Astrocyte (in vitro differentiated cells and primary cell): ENCODE data around the gene SERPINE1. TPM values are rescaled to one million over a fixed set of nuclear protein-coding genes. Genes with fewer than 3 reads are reported as not detected.

Source experiments
- DNase-seq: peaks from one replicate; pipeline ENCODE4 v3.0.0-alpha.2; 2010; ENCODE audit warnings: low read depth
- FAIRE-seq: peaks from 2 replicates; lab custom pipeline; 2011; peaks lifted over from hg19 to GRCh38; lab: Jason Lieb, UNC
- H2AFZ ChIP-seq: 2 replicates; pipeline ENCODE4 v1.6.0; 2012; ENCODE audit warnings: low read depth, low read length, inconsistent platforms
- H3K27ac ChIP-seq: 2 replicates; pipeline ENCODE4 v1.5.1; 2011; ENCODE audit warnings: low read depth, low read length, inconsistent platforms
- H3K27me3 ChIP-seq: 2 replicates; pipeline ENCODE4 v1.6.0; 2011; ENCODE audit warnings: low read length, inconsistent platforms; ENCODE audit not compliant: insufficient read depth
- H3K36me3 ChIP-seq: 2 replicates; pipeline ENCODE4 v1.5.1; 2011; ENCODE audit warnings: low read length, inconsistent platforms; ENCODE audit not compliant: insufficient read depth
- H3K4me1 ChIP-seq: 2 replicates; pipeline ENCODE4 v1.5.1; 2011; ENCODE audit warnings: low read length, inconsistent platforms; ENCODE audit not compliant: insufficient read depth
- H3K4me2 ChIP-seq: 2 replicates; pipeline ENCODE4 v1.6.0; 2012; ENCODE audit warnings: low read length, inconsistent platforms
- H3K4me3 ChIP-seq: 2 replicates; pipeline ENCODE4 v1.5.1; 2011; ENCODE audit warnings: low read depth, mild to moderate bottlenecking, low read length, inconsistent platforms; ENCODE audit not compliant: insufficient read depth
- H3K79me2 ChIP-seq: 2 replicates; pipeline ENCODE4 v1.6.0; 2012; ENCODE audit warnings: mild to moderate bottlenecking, low read length, inconsistent platforms; ENCODE audit not compliant: insufficient read depth
- H3K9ac ChIP-seq: 2 replicates; pipeline ENCODE4 v1.6.0; 2012; ENCODE audit warnings: mild to moderate bottlenecking, low read length, inconsistent platforms
- H3K9me3 ChIP-seq: 2 replicates; pipeline ENCODE4 v1.5.1; 2012; ENCODE audit warnings: low read depth, mild to moderate bottlenecking, low read length, inconsistent platforms; ENCODE audit not compliant: insufficient read depth
- H4K20me1 ChIP-seq: 2 replicates; pipeline ENCODE4 v1.6.0; 2012; ENCODE audit warnings: low read length, inconsistent platforms; ENCODE audit not compliant: insufficient read depth
- H3K27ac Mint-ChIP-seq: one replicate; pipeline ENCODE4 v1.8.0; 2021; ENCODE audit warnings: mild to moderate bottlenecking, mixed read lengths; ENCODE audit not compliant: unreplicated experiment
- H3K27me3 Mint-ChIP-seq: one replicate; pipeline ENCODE4 v1.8.0; 2021; ENCODE audit warnings: low read depth, mixed read lengths; ENCODE audit not compliant: unreplicated experiment
- H3K36me3 Mint-ChIP-seq: one replicate; pipeline ENCODE4 v1.8.0; 2021; ENCODE audit warnings: low read depth, mixed read lengths; ENCODE audit not compliant: unreplicated experiment
- H3K4me1 Mint-ChIP-seq: one replicate; pipeline ENCODE4 v1.8.0; 2021; ENCODE audit warnings: low read depth, mixed read lengths; ENCODE audit not compliant: unreplicated experiment
- H3K4me3 Mint-ChIP-seq: one replicate; pipeline ENCODE4 v1.8.0; 2021; ENCODE audit warnings: mild to moderate bottlenecking, moderate library complexity, mixed read lengths; ENCODE audit not compliant: unreplicated experiment
- H3K9me3 Mint-ChIP-seq: one replicate; pipeline ENCODE4 v1.8.0; 2021; ENCODE audit warnings: mild to moderate bottlenecking, mixed read lengths; ENCODE audit not compliant: unreplicated experiment
- EZH2 ChIP-seq: IDR thresholded peaks from 2 replicates; pipeline ENCODE4 v1.6.1; 2012; ENCODE audit warnings: mild to moderate bottlenecking, low read length, inconsistent platforms; ENCODE audit not compliant: insufficient read depth
- total RNA-seq: library from RNA; stranded (reverse); gene quantifications from 2 replicates; pipeline ENCODE4 v1.2.1, GENCODE V29; 2021
- TF ChIP-seq, protein P1 (sequence below): IDR thresholded peaks from 2 replicates; pipeline ENCODE4 v1.5.1; 2011; ENCODE audit warnings: low read depth, mild to moderate bottlenecking, inconsistent platforms, low read length, moderate library complexity; ENCODE audit not compliant: insufficient read depth

The SERPINE1 gene
- total RNA-seq, 1 donor from 2014 or later: 1,496 TPM

DNA sequence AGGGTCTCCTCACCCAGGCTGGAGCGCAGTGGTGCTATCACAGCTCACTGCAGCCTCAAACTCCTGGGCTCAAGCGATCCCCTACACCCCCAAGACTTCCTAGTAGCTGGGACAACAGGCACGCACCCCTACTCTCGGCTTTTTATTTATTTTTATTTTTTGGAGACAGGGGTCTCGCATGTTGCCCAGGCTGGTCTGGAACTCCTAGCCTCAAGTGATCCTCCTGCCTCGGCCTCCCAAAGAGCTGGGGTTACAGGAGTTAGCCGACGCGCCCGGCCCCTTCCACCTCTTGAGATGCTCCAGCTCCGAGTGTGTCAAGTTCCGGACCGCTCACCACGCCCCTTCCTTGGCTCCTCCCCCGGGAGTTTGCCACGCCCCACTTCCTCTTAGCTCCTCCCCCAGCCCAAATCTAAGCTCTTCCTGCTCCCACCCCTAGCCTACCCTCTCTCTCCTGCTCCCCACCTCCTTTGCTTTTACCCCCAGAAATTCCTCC, 46.9 kb downstream of the SERPINE1 start:
- H3K9me3 Mint-ChIP-seq: peaks cover 11% of the 10 kb centered on the region
- H3K36me3 ChIP-seq: no peaks in the 10 kb centered on the region
- H3K9ac ChIP-seq: no peak overlapping the region
- FAIRE-seq (no peak), DNase-seq (no peak)
- H3K27ac Mint-ChIP-seq: no peak overlapping the region
- peaks cover 23% of the 10 kb centered on the region for H3K4me1 Mint-ChIP-seq
- peaks cover 79% of the 10 kb centered on the region for H3K27me3 ChIP-seq
- peaks cover 6% of the 10 kb centered on the region for H3K9me3 ChIP-seq
- peak overlapping the region; percentile 75 for H3K4me2 ChIP-seq
- H3K79me2 ChIP-seq: no peaks in the 10 kb centered on the region
- no peaks in the 10 kb centered on the region for H3K36me3 Mint-ChIP-seq
- TF ChIP-seq EZH2: no peak
- TF ChIP-seq, protein P1, sequence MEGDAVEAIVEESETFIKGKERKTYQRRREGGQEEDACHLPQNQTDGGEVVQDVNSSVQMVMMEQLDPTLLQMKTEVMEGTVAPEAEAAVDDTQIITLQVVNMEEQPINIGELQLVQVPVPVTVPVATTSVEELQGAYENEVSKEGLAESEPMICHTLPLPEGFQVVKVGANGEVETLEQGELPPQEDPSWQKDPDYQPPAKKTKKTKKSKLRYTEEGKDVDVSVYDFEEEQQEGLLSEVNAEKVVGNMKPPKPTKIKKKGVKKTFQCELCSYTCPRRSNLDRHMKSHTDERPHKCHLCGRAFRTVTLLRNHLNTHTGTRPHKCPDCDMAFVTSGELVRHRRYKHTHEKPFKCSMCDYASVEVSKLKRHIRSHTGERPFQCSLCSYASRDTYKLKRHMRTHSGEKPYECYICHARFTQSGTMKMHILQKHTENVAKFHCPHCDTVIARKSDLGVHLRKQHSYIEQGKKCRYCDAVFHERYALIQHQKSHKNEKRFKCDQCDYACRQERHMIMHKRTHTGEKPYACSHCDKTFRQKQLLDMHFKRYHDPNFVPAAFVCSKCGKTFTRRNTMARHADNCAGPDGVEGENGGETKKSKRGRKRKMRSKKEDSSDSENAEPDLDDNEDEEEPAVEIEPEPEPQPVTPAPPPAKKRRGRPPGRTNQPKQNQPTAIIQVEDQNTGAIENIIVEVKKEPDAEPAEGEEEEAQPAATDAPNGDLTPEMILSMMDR: no peak
- H2AFZ ChIP-seq: no peak overlapping the region
- H4K20me1 ChIP-seq: peaks cover 10% of the 10 kb centered on the region
- H3K27me3 Mint-ChIP-seq: peaks cover 73% of the 10 kb centered on the region
- H3K4me3 Mint-ChIP-seq: no peak overlapping the region
- no peak overlapping the region for H3K27ac ChIP-seq
- H3K4me3 ChIP-seq: no peak overlapping the region
- peaks cover 34% of the 10 kb centered on the region for H3K4me1 ChIP-seq

DNA sequence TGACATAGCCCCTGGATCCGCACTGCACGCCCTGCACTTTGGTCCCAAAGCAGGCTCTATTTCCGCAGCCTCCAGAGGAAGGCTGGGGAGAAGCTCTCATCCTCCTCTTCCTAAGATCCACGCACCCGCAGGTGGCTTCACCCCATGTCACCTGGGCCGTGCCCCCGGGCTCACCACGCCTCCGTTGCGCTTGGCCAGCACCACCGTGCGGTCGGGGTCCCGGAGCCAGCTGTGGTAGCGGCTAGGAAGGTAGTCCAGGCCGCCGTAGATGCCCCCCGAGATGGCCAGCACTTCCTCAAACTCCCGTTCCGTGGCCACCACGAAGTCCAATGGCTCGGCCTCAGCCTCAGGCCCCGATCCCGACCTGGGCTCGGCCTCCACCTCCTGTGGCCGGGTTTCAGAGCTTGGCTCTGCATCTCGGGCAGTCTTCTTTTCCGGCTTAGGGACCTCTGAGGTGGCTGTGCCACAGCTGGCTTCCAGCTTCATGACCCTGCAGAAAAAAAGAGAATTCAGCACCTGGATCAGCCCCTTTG, 47.5 kb downstream of the SERPINE1 start:
- Histone ChIP-seq H2AFZ (no peak overlapping the region), H3K4me3 (no peak overlapping the region)
- no peak for FAIRE-seq

DNA sequence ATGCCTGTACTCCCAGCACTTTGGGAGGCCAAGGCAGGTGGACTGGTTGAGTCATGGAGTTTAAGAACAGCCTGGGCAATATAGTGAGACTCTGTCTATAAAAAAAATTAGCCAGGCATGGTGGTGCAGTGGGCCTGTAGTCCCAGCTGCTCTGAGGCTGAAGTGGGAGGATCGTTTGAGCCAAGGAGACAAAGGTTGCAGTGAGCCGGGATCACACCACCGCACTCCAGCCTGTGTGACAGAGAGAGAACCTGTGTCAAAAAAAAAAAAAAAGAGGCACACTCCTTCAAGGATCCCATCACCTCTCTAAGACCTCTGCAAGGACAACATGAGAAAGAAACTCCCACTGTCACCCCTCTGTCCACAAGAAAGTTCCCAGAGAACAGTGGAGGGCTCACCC, 48.8 kb downstream of the SERPINE1 start:
- H3K4me3 ChIP-seq: no peak overlapping the region
- Mint-ChIP-seq H3K36me3 (no peaks in the 10 kb centered on the region), H3K27ac (no peak overlapping the region), H3K27me3 (peaks cover 75% of the 10 kb centered on the region), H3K4me3 (no peak overlapping the region), H3K4me1 (peaks cover 13% of the 10 kb centered on the region), H3K9me3 (peaks cover 7% of the 10 kb centered on the region)
- H3K9me3 ChIP-seq: peaks cover 6% of the 10 kb centered on the region
- peaks cover 77% of the 10 kb centered on the region for H3K27me3 ChIP-seq
- H3K27ac ChIP-seq: no peak overlapping the region
- FAIRE-seq (no peak), DNase-seq (no peak)
- TF ChIP-seq, protein P1: no peak
- no peak for TF ChIP-seq EZH2
- H3K9ac ChIP-seq: no peak overlapping the region
- H2AFZ ChIP-seq: no peak overlapping the region
- peaks cover 1% of the 10 kb centered on the region for H4K20me1 ChIP-seq
- H3K79me2 ChIP-seq: no peaks in the 10 kb centered on the region
- no peaks in the 10 kb centered on the region for H3K36me3 ChIP-seq
- H3K4me2 ChIP-seq: no peak overlapping the region
- H3K4me1 ChIP-seq: peaks cover 21% of the 10 kb centered on the region

More for the DNA sequence above, 47.5 kb downstream of the SERPINE1 start:
- Histone ChIP-seq H3K27me3 (peaks cover 81% of the 10 kb centered on the region), H4K20me1 (peaks cover 8% of the 10 kb centered on the region), H3K4me1 (peaks cover 30% of the 10 kb centered on the region), H3K79me2 (no peaks in the 10 kb centered on the region), H3K36me3 (no peaks in the 10 kb centered on the region), H3K9ac (no peak overlapping the region), H3K27ac (no peak overlapping the region), H3K4me2 (peak overlapping the region; percentile 75), H3K9me3 (peaks cover 6% of the 10 kb centered on the region)
- no peak for DNase-seq
- Mint-ChIP-seq H3K27me3 (peaks cover 77% of the 10 kb centered on the region), H3K4me1 (peaks cover 21% of the 10 kb centered on the region), H3K36me3 (no peaks in the 10 kb centered on the region), H3K9me3 (peaks cover 11% of the 10 kb centered on the region), H3K4me3 (no peak overlapping the region), H3K27ac (no peak overlapping the region)
- TF ChIP-seq, protein P1: no peak
- peak; percentile 80 for TF ChIP-seq EZH2
